IMR-90 (cell line): ENCODE data around the gene C1orf116. TPM values are rescaled to one million over a fixed set of nuclear protein-coding genes. Genes with fewer than 3 reads are reported as not detected.

ENCODE experiments used
- ATAC-seq: fragments of 200-7000 bp; cut with Tn5 transposase; 2 replicates; pipeline ENCODE4 v1.9.1; 2020; ENCODE audit warnings: low read depth, mild to moderate bottlenecking, moderate library complexity
- BruUV-seq: library from RNA; stranded (reverse); fragments of 400-500 nt; replicated peaks from 2 replicates; lab custom pipeline; 2021; lab: Mats Ljungman, UMichigan
- CTCF ChIA-PET: fragments of 300-600 bp; formaldehyde crosslinking; extraction: SDS; loops from one replicate; lab custom pipeline; 2021; ENCODE audit warnings: antibody characterized with exemption; lab: Yijun Ruan, JAX
- POLR2A ChIA-PET: fragments of 300-600 bp; sonication (Branson Sonifier 250); formaldehyde crosslinking; loops from one replicate; lab custom pipeline; 2022; ENCODE audit warnings: antibody characterized with exemption; ENCODE audit not compliant: unreplicated experiment; lab: Charles Lee
- DNase-seq: peaks from one replicate; pipeline ENCODE4 v3.0.0; 2013
- H2AFZ ChIP-seq: replicated peaks from 2 replicates; pipeline ENCODE3; 2013; ENCODE audit warnings: low read length, mild to moderate bottlenecking; ENCODE audit not compliant: poor library complexity
- H2AK5ac ChIP-seq: 2 replicates; pipeline ENCODE4 v1.6.1; 2013; ENCODE audit warnings: low read depth, low read length, inconsistent platforms
- H2AK9ac ChIP-seq: replicated peaks from 2 replicates; pipeline ENCODE3; 2013; ENCODE audit warnings: mild to moderate bottlenecking, low read depth, low read length, moderate library complexity; ENCODE audit not compliant: poor library complexity
- H2BK120ac ChIP-seq: 2 replicates; pipeline ENCODE4 v1.6.1; 2013; ENCODE audit warnings: low read depth, low read length, inconsistent platforms
- H2BK15ac ChIP-seq: 3 replicates; pipeline ENCODE4 v1.6.1; 2013; ENCODE audit warnings: low read depth, low read length, inconsistent platforms
- H2BK20ac ChIP-seq: 2 replicates; pipeline ENCODE4 v1.6.1; 2013; ENCODE audit warnings: low read depth, mild to moderate bottlenecking, inconsistent platforms, low read length, moderate library complexity
- H2BK5ac ChIP-seq: 2 replicates; pipeline ENCODE4 v1.6.1; 2013; ENCODE audit warnings: mild to moderate bottlenecking, low read depth, low read length, inconsistent platforms; ENCODE audit not compliant: poor library complexity, severe bottlenecking
- H3K14ac ChIP-seq: replicated peaks from 2 replicates; pipeline ENCODE4 v1.6.1; 2013; ENCODE audit warnings: low read depth, low read length, inconsistent platforms
- H3K18ac ChIP-seq: 2 replicates; pipeline ENCODE4 v1.6.1; 2013; ENCODE audit warnings: low read depth, low read length, control low read depth
- H3K23ac ChIP-seq: 2 replicates; pipeline ENCODE4 v1.6.1; 2013; ENCODE audit warnings: low read depth, low read length, inconsistent platforms
- H3K27ac ChIP-seq: 2 replicates; pipeline ENCODE4 v1.5.1; 2013; ENCODE audit warnings: mild to moderate bottlenecking, control low read depth, low read length; ENCODE audit not compliant: insufficient read depth
- H3K27me3 ChIP-seq: 2 replicates; pipeline ENCODE4 v1.6.1; 2013; ENCODE audit warnings: low read length; ENCODE audit not compliant: control insufficient read depth, insufficient read depth
- H3K36me3 ChIP-seq: 2 replicates; pipeline ENCODE4 v1.6.1; 2013; ENCODE audit warnings: low read length, mixed read lengths; ENCODE audit not compliant: control insufficient read depth, insufficient read depth
- H3K4ac ChIP-seq: 2 replicates; pipeline ENCODE4 v1.6.1; 2013; ENCODE audit warnings: low read depth, low read length, inconsistent platforms
- H3K4me1 ChIP-seq: 2 replicates; pipeline ENCODE4 v1.6.1; 2013; ENCODE audit warnings: low read length, mixed read lengths; ENCODE audit not compliant: control insufficient read depth, insufficient read depth
- H3K4me2 ChIP-seq: 2 replicates; pipeline ENCODE4 v1.6.1; 2013; ENCODE audit warnings: low read depth, mild to moderate bottlenecking, control low read depth, low read length, moderate library complexity
- H3K4me3 ChIP-seq: 2 replicates; pipeline ENCODE4 v1.5.1; 2013; ENCODE audit warnings: low read depth, mild to moderate bottlenecking, control low read depth, low read length, moderate library complexity; ENCODE audit not compliant: insufficient read depth
- H3K56ac ChIP-seq: 2 replicates; pipeline ENCODE4 v1.6.1; 2013; ENCODE audit warnings: low read length, inconsistent platforms; ENCODE audit not compliant: insufficient read depth; ENCODE audit errors: extremely low read depth
- H3K79me1 ChIP-seq, 2 experiments: 2 replicates each; pipeline ENCODE4 v1.6.1; 2013; ENCODE audit warnings: low read length in 2 of 2, inconsistent platforms in 1 of 2, low read depth in 1 of 2
- H3K9ac ChIP-seq: 2 replicates; pipeline ENCODE4 v1.6.1; 2013; ENCODE audit warnings: low read depth, low read length, control low read depth
- H3K9me1 ChIP-seq: 2 replicates; pipeline ENCODE4 v1.6.1; 2013; ENCODE audit warnings: low read length, inconsistent platforms; ENCODE audit not compliant: insufficient read depth
- H3K9me3 ChIP-seq: 2 replicates; pipeline ENCODE4 v1.6.1; 2013; ENCODE audit warnings: low read length; ENCODE audit not compliant: control insufficient read depth, insufficient read depth
- H4K20me1 ChIP-seq: 2 replicates; pipeline ENCODE4 v1.6.1; 2013; ENCODE audit warnings: low read length, inconsistent platforms; ENCODE audit not compliant: insufficient read depth
- H4K5ac ChIP-seq: 2 replicates; pipeline ENCODE4 v1.6.1; 2013; ENCODE audit warnings: mild to moderate bottlenecking, low read depth, low read length, control low read depth
- H4K8ac ChIP-seq, 2 experiments: 2 replicates each; pipeline ENCODE4 v1.6.1; 2013; ENCODE audit warnings: low read depth in 2 of 2, low read length in 2 of 2, control low read depth in 1 of 2, inconsistent platforms in 1 of 2
- H4K91ac ChIP-seq: 2 replicates; pipeline ENCODE4 v1.6.1; 2013; ENCODE audit warnings: low read depth, low read length, inconsistent platforms; ENCODE audit not compliant: insufficient read depth
- BHLHE40 ChIP-seq: fragments of 150-350 bp; IDR thresholded peaks from 2 replicates; pipeline ENCODE4 v1.6.1; 2016; ENCODE audit warnings: mild to moderate bottlenecking, low read depth, low read length
- CEBPB ChIP-seq: IDR thresholded peaks from 2 replicates; pipeline ENCODE4 v1.6.1; 2012; ENCODE audit warnings: low read depth, low read length, improper control_type of control experiment
- CTCF ChIP-seq: conservative IDR thresholded peaks from 2 replicates; pipeline ENCODE4 v1.5.1; 2012; ENCODE audit warnings: mild to moderate bottlenecking, low read depth, low read length, improper control_type of control experiment
- FOS ChIP-seq: fragments of 150-350 bp; IDR thresholded peaks from 2 replicates; pipeline ENCODE4 v1.6.1; 2016; ENCODE audit warnings: low read depth, low read length
- MAFK ChIP-seq: IDR thresholded peaks from 2 replicates; pipeline ENCODE4 v1.6.1; 2012; ENCODE audit warnings: low read depth, low read length, improper control_type of control experiment
- NFE2L2 ChIP-seq: fragments of 150-350 bp; IDR thresholded peaks from 2 replicates; pipeline ENCODE4 v1.6.1; 2016; ENCODE audit warnings: low read depth, mild to moderate bottlenecking, low read length
- RAD21 ChIP-seq: IDR thresholded peaks from 2 replicates; pipeline ENCODE4 v1.6.1; 2012; ENCODE audit warnings: low read length, improper control_type of control experiment
- RCOR1 ChIP-seq: IDR thresholded peaks from 2 replicates; pipeline ENCODE4 v1.6.1; 2012; ENCODE audit warnings: mild to moderate bottlenecking, low read length, improper control_type of control experiment; ENCODE audit not compliant: insufficient replicate concordance
- SMC3 ChIP-seq: fragments of 150-350 bp; IDR thresholded peaks from 2 replicates; pipeline ENCODE4 v1.6.1; 2016; ENCODE audit warnings: low read depth, mild to moderate bottlenecking, antibody characterized with exemption, low read length, moderate library complexity
- USF2 ChIP-seq: fragments of 150-350 bp; IDR thresholded peaks from 2 replicates; pipeline ENCODE4 v1.6.1; 2017; ENCODE audit warnings: mild to moderate bottlenecking, antibody characterized with exemption, low read length, low read depth
- WGBS, 2 experiments: methylation state at CpG; one replicate each; pipeline versions ENCODE4 v1.1.5 to v1.1.7; 2013; ENCODE audit warnings: missing lambda C conversion rate in 2 of 2; ENCODE audit not compliant: insufficient read length in 1 of 2; ENCODE audit errors: extremely low coverage in 2 of 2; 5-methylcytosine and 5-hydroxymethylcytosine counted together
- dilution Hi-C: fragments of 300-500 bp; cut with HindIII; formaldehyde crosslinking; loops from one replicate; pipeline ENCODE4 v1.14.3; 2018; ENCODE audit warnings: low sequenced_read_pairs; ENCODE audit not compliant: unreplicated experiment
- in situ Hi-C: fragments of 300-500 bp; cut with MboI; formaldehyde crosslinking; loops from 3 replicates; pipeline ENCODE4 v1.14.3; 2019; ENCODE audit warnings: low sequenced_read_pairs, inconsistent platforms, mixed read lengths
- intact Hi-C: fragments of 100-400 bp; cut with micrococcal nuclease; formaldehyde crosslinking; loops from 2 replicates; pipeline ENCODE4 v1.10.0; 2022
- polyA plus RNA-seq, 3 experiments: library from polyadenylated mRNA; depleted of rRNA; stranded (reverse); fragments of >200 nt; gene quantifications; 2 replicates each; pipeline ENCODE4 v1.2.3, GENCODE V29; 2012; ENCODE audit warnings: low replicate concordance in 1 of 3
- total RNA-seq: library from RNA; depleted of rRNA; stranded (reverse); fragments of >200 nt; gene quantifications from 2 replicates; pipeline ENCODE4 v1.2.3, GENCODE V29; 2012

Gene C1orf116
- total and polyA plus RNA-seq, 2 of the 4 experiments (the other 2 are of a cell fraction) = under 0.01 to 0.03 TPM

GRCh38 chr1:206975306-206975705 lies 57.2 kb downstream of the C1orf116 start:
- Histone ChIP-seq H3K4me1 (no peaks in the 10 kb centered on the region), H3K9me1 (0 out of 2 replicates have a peak, but pooled peaks cover 2% of the 10 kb centered on the region), H2AK5ac (no peak overlapping the region), H2AFZ (no peak overlapping the region), H3K27me3 (peaks cover 44% of the 10 kb centered on the region), H4K20me1 (no peaks in the 10 kb centered on the region), H2AK9ac (no peak overlapping the region), H3K18ac (no peak overlapping the region), H3K23ac (no peak overlapping the region), H4K5ac (no peak overlapping the region), H2BK15ac (no peak overlapping the region), H3K36me3 (no peaks in the 10 kb centered on the region), H3K27ac (no peak overlapping the region), H3K79me1 (no peaks in the 10 kb centered on the region), H3K9me3 (no peaks in the 10 kb centered on the region), H3K4ac (no peak overlapping the region), H3K4me3 (no peak overlapping the region), H2BK5ac (no peak overlapping the region), H2BK120ac (no peak overlapping the region), H4K91ac (no peak overlapping the region), H3K4me2 (no peak overlapping the region), H3K9ac (no peak overlapping the region), H2BK20ac (no peak overlapping the region), H3K14ac (no peak overlapping the region), H4K8ac (no peak overlapping the region), H3K56ac (no peak overlapping the region)
- dilution Hi-C loops (no loop called here), intact Hi-C loops (no loop called here), in situ Hi-C loops (no loop called here)
- POLR2A ChIA-PET = no interaction called here
- no peak for TF ChIP-seq USF2
- TF ChIP-seq RCOR1 = no peak
- no peak for TF ChIP-seq BHLHE40
- TF ChIP-seq RAD21 = no peak
- no peak for TF ChIP-seq CTCF
- no peak for TF ChIP-seq SMC3
- no peak for TF ChIP-seq FOS
- no peak for TF ChIP-seq MAFK
- TF ChIP-seq CEBPB = no peak
- no peak for TF ChIP-seq NFE2L2
- CTCF ChIA-PET = no interaction called here
- no CpG with 5 or more reads among the region's 1 CpG for WGBS, 2 experiments
- DNase-seq (no peak), ATAC-seq (no peak)
- no TSS peak for BruUV-seq
